GM18519 (cell line): ENCODE data around the gene C22orf39.

ENCODE experiments used
- ATAC-seq: cut with Tn5 transposase; IDR thresholded peaks from one replicate; pipeline ENCODE4 v1.9.1; 2021; ENCODE audit warnings: mild to moderate bottlenecking, moderate library complexity; ENCODE audit not compliant: unreplicated experiment, low FRiP score

The C22orf39 gene, protein sequence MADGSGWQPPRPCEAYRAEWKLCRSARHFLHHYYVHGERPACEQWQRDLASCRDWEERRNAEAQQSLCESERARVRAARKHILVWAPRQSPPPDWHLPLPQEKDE

DNA sequence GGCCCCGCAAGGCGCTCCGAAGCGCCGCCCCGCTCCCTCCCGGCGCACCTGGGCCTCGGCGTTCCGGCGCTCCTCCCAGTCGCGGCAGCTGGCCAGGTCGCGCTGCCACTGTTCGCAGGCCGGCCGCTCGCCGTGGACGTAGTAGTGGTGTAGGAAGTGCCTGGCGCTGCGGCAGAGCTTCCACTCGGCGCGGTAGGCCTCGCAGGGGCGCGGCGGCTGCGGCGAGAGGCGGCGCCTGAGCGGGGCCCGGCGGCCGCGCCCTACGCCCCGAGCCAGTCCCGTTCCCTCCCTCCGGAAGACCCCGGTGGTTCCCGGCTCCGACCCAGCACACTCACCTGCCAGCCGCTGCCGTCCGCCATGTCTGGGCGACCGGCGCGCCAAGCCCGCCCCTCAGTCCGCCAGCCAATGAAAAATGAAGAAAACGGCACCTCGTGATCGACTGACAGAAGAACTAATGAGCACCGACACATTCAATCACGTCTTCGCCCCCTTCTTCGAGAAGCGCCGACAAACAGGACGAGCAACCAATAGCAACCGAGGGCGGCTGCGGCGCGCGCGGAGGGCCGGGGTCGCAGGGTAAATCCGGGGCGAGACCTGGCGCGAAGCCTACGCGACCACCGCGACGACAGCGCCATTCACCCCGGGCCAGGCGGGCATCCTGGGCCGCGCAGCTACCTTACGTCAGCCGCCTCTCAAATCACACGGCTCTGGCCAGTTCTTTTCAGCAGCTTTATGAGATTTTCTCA lies at the start of gene C22orf39:
TSS of gene C22orf39 (minus strand) at position 382 of the 746 bp plus-strand sequence. CDS start at position 359, 23 bp downstream.
- ATAC-seq: peak; percentile 59

DNA sequence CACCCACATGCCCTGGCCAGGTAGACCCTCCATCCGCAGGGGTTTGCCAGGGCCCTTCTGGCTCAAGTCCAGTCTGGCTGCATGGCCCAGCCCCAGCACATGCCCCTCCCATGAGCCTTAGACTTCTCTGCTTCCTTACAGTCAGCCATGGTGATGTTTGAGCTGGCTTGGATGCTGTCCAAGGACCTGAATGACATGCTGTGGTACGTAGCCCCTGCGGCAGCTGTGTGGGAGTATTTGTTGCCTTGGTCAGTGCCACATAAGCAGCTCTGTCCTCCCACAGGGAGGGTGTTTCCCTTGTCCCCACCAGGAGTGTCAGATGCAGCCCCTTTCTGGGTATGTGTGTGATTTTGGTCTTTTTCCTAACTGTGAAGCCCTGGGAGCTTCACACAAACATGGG lies 49.7 kb upstream of the C22orf39 start:
- ATAC-seq: no peak

DNA sequence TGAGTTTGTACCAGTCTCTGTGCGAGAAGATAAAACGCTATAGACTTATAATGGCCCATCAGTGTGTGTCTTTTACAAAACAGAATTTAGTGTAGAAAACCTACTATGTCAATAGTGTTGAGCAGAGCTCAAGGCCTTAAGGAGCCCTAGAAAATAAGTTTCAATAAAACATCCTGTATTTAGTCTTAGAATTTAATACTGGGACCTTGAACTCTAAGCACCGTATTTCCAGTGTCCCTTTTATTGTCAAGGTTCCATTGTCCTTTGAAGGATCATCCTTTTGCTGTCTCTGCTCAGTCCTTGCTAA lies 48.8 kb upstream of the C22orf39 start:
- no peak for ATAC-seq

DNA sequence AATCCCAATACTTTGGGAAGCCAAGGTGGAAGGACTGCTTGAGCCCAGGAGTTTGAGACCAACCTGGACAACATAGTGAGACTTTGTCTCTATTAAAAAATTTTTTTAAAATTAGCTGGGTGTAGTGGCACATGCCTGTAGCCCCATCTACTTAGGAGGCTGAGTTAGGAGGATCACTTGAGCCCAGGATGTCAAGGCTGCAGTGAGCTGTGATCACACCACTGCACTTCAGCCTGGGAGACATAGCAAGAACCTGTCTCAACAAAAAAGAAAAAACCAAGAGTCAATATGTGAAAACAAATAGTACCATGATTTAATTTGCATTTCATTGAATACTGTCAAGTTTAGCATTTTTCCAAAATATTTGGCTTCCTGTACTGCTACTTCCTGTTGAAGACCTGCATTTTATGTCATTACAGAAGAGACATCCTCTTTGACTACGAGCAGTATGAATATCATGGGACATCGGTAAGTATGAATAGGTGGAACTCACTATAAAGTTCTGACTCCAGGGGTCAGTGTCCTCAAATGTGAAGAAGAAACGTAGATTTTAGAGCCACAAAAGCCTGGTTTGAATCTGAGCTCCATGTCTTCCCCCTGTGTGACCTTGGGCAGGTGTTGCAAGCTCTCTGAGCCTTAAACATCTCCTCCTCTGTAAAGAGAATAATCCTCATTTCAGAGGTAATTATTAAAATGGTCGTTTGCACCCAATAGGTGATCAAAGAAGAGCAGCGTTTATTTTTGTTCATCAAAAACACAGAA lies 48.2 kb upstream of the C22orf39 start:
- ATAC-seq: no peak

DNA sequence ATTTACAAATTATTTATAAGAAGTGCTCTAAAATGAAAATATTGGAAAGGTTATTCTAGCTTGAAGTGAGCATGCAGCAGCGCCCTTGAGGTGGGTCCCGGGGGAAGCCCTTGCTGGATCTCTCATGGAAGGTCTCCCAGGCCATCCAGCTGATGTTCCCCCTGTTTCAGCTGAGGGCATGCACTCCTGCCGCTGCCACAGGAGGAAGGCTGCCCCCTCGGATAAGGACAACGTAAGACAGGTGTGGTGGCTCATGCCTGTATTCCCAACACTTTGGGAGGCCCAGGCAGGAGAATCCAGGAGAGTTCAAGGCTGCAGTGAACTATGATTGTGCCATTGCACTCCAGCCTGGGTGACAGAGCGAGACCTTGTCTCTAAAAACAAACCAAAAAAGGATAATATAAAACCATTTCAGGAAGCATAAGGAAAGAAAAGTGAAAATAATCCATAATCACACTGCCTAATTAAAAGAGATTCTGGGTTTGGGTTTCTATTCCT lies 47.2 kb upstream of the C22orf39 start:
- ATAC-seq: no peak

DNA sequence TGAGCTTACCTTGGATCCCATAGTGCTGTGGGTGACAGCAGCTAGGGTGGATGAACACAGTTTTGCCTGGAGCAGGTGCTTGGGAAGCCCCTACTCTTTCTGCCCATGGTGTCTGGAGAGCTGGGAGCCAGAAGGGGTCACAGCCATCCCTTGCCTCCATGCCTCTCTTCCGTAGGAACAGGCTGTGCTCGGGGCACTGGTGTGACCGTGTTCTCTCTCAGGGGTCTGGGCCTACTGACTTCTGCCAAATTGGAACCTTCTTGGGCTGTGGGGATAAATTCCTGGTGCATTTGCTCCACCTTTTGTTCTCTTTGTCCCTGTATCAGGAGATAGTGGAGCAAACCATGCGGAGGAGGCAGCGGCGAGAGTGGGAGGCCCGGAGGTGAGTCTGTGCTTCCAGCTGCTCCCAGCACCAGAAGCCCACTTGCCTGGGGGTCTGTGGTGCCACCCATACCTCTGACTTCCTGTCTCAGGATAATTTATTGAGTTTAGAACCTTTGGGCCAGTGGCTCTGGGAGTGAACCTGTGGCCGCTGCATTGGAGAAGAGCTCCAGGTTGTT lies 46.6 kb upstream of the C22orf39 start:
- ATAC-seq: no peak

DNA sequence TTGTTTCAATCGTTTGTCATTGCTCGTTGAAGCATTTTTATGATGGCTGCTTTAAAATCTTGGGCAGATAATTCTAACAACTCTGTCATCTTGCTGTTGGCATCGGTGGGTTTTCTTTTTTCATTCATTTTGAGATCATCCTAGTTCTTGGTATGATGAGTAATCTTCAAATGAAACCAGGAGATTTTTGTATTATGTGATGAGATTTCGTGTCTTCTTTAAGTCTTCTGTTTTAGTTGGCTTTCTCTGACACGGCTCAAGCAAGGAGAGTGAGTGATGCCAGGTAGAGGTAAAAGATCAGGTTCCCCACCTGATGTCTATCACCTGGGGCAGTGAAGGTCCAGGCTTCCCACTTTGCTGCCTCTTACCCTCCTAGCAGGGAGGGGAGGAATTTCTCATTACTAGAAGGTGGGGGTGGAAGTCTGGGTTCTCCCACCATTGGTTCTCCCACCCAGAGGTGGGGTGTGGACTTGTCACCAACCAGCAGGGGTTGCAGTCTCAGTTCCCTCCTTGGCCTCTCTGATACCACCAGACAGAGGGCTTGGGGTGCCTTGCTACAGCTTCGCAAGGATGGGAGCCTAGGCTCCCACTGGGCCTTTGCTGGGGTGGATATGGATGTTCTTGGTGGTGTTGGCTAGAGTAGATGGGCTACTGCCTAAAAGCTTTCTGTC lies 45.1 kb upstream of the C22orf39 start:
- no peak for ATAC-seq

DNA sequence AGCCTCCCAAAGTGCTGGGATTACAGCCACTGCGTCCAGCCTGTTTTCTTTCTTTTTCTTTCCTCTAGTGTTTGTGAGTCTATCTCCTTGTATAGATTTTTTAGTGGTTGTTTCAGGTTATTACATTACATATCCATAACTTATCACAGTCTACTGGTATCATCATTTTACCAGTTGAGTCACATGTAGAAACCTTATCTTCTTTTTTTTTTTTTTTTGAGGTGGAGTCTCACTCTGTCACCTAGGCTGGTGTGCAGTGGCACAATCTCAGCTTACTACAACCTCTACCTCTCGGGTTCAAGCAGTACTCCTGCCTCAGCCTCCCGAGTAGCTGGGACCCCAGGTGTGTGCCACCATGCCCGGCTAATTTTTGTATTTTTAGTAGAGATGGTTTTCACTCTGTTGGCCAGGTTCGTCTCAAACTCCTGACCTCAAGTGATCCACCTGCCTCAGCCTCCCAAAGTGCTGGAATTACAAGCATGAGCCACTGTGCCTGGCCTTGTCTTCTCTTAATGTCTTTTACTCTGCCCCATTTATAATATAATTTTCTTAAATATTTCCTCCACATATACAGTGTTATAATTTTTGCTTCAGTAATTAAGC lies 43.2 kb upstream of the C22orf39 start:
- ATAC-seq: no peak

DNA sequence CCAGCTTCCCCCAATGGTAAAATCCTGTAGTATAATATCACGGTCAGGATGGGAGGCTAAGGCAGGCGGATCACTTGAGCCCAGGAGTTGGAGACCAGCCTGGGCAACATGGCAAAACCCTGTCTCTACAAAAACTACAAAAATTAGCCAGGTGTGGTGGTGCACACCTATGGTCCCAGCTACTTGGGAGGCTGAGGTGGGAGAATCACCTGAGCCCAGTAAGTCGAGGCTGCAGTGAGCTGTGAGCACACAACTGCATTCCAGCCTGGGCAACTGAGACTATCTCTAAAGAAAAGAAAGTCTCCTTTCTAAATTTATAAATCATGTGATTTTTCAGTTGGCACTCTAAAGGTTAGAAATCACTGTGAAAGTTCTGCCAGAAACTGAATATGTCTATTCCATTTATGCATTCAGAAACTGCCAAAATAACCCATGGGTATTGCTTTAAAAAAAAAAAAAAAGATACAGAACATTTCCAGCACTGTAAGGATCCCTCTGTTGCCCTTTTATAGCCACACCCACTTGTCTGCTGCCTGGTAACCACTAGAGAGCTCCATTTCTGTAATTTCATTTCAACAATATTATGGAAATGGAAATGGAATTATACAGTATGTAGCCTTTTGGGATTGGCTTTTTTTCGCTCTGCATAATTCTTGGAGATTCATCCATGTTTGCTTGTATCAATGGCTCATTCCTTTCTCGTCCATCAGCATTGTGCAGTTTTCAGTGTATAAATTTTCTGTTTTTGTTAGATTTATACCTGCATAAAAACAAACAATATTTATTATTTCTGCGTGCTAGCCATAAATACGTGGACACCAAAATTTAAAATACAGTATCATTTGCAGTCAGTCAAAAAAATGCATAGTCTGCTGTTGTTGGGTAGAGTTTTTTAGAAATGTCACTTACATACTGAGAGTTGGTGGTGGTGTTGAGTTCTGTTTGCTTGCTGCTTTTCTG lies 41.7 kb upstream of the C22orf39 start:
- no peak for ATAC-seq

DNA sequence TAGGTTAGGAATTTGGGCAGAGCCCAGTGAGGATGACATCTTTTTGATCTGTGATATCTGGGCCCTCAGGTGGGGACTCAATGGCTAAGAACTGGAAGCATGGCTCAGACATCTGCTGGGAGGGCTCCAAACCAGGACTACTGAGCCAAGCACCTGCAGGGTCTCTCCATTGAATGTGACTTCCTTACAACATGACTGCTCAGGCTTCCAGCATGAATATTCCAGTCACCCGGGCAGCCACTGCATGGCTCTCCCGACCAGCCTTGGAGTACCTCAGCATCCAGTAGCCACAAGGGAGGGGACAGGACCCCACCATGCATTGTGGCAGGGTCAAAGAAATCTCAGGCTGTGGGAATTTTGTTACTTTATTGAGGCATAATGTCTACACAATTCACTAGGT lies 40.8 kb upstream of the C22orf39 start:
- ATAC-seq: no peak

DNA sequence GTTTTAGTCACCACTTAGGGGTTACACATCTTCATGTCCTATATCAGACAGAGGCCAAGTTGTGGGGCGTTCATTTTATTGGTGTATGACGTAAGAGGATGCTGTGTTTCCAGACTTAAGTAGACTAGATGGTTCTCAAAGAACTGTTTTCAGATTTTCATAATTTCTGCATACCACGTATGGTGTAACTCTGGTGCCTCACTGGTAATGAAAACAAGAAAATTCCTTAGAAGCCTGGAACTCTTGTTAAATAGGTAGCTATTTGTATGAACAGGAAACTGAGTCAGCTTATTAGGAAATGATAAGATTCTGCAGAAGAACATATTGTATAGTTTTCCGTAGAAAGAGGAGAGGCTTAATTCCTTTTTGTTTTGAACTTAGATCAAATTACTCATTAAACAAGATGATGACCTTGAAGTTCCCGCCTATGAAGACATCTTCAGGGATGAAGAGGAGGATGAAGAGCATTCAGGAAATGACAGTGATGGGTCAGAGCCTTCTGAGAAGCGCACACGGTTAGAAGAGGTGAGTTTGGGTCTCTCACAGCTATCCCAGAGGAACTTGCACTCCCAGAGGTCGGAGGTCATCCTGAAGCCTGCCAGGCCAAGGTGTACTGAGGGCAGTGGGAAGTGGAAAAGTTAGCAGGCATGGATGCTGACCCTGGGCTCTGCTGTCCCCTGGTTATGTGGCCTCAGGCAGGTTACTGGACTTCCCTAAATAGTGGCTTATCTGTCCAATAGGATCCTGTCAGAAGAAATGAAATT lies 36.2 kb upstream of the C22orf39 start:
- no peak for ATAC-seq

DNA sequence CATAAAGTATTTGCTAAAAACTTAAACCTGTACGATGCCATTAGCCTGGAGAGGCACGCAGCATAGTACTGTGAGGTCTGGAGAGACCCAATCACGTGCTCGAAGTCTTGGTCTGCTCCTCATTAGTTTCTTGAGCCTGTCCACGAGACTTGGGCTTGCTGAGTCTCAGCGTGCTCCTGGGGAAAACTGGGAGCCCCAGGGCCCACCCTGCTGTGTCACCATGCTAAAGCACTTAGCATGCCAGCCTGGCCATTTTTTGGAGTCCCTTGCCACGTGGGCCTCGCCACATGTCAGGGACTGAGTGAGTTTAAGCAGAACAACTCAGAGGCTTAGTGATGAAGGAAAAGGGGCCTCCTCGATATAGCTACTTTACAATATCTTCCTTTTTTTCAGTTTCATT lies 34.8 kb upstream of the C22orf39 start:
- ATAC-seq: no peak

DNA sequence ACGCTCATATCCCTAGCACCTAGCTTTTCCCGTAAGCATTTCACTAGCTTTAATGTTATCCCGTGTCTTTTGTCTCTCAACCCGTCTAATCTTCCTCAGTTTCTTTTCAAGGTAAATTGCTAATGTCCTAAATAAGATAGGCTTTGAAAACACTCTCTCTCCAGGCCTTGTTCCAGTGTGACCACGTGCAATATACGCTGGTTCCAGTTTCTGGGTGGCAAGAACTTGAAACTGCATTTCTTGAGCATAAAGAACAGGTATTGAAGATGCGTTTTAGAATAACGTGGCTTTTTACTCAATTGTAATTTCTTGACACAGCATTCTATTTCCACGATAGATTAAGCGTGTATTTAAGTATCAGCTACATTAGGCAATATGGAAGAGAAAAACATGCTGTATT lies 33.3 kb upstream of the C22orf39 start:
- no peak for ATAC-seq

DNA sequence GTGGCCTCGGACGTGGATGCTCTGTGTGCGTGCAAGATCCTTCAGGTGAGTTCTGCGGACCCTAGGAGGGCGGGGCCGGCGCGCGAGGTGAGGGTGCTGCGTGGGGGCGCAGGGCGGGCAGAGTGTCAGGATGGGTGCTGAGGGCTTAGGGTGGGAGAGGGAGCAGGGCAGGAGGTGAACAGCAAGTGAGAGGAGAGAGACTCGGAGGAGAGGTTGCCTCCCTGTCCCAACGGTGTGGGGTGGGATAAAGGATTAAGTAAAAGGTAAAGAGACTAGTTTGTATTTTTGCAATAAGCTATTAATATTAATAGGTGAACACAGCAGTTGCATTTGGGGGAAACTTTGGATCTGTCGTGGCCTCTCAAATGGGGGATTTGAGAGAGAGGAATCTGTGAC lies 32.7 kb upstream of the C22orf39 start:
- no peak for ATAC-seq

DNA sequence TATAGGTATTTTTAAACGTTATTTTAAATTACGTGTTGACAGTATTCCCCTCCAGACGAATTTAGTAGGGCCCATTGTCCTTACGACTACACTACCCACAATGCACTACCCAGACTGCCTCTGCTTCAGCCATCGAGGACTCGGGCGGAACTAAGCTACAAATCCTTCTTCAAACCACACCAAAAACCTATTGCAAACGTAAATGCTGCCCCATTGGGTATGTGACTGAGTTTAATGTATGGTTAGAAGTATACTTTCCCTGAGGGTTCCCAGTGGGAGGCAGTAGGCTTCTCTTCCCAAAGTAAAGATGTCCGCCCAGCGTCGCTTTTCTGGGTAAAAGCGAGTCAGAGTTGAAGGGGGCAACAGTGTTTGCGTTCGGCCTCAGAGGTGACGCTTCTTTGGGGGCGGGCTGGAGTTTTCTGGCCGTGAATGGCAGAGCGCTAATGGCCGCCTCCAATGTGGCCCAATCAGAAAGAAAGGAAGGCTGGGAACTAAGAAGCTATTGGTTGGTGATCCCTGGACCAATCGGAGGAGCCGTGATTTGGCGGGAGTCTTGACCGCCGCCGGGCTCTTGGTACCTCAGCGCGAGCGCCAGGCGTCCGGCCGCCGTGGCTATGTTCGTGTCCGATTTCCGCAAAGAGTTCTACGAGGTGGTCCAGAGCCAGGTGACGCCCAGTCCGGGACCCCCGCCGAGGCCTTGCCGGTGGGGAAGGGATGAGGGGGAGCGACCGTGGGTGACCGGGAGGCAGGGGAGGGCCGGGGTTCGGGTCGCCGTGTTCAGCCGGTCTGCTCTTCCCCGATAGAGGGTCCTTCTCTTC lies 32.1 kb upstream of the C22orf39 start, which contains the start of gene CDC45:
TSS of gene CDC45 (plus strand) at position 566 of the 818 bp plus-strand sequence. CDS start at position 615, 49 bp downstream.
- peak; percentile 57 for ATAC-seq

DNA sequence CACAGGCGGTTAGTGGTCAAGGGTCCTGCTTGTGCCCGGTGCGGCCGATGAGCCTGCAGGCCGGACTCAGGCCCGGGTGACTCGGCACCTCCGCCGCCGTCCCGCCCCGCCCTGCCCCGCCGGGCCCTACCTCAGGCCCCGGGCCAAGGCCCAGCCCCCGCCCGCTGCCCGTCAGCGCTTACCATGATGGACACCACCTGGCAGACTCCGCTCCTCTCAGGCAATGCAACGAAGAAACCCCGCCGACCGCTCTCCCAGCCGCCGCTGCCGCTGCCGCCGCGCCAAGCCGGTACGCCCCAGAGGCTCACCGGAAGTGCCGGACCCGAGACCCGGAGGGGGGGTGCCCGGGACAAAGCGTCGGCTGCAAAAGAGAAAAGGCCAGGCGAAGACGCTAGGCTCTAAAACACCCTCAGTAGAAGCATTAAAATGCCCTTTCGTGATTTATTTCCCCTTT lies 31.4 kb upstream of the C22orf39 start, which contains the start of gene UFD1:
TSS of gene UFD1 (minus strand) at position 293 of the 454 bp plus-strand sequence. CDS start at position 185, 108 bp downstream.
- peak; percentile 20 for ATAC-seq
